Measurements from ENCODE around the gene STUB1. TPM values are rescaled to one million over a fixed set of nuclear protein-coding genes. Genes with fewer than 3 reads are reported as not detected.

Gene STUB1
- total and polyA plus RNA-seq, 4 donors: 67.4 to 169 (median 105) TPM

- Histone ChIP-seq H3K4me3 (ENCODE audit: low read length in 2 of 2) (peak overlapping the region; percentile 67 to 73), H3K36me3 (ENCODE audit: control insufficient read depth in 1 of 2, insufficient read depth in 2 of 2, low read length in 1 of 2) (peaks cover 0 to 5% of the 10 kb centered on the region in 2 donors), H3K27ac (ENCODE audit: low read depth in 1 of 2, low read length in 2 of 2) (peak overlapping the region in 1 of 2 donors; percentile 19), H3K27me3 (ENCODE audit: control insufficient read depth in 1 of 2, insufficient read depth in 2 of 2, low read length in 1 of 2) (no peaks in the 10 kb centered on the region), H3K9me3 (ENCODE audit: control insufficient read depth, low read length) (no peaks in the 10 kb centered on the region), H3K4me1 (ENCODE audit: control insufficient read depth in 1 of 2, insufficient read depth in 2 of 2, low read length in 2 of 2) (no peaks in the 10 kb centered on the region)
- no peak for ATAC-seq (ENCODE audit: low FRiP score)
- no peak for DNase-seq
- intact Hi-C loops (cut with DNase I): no loop called here
- 0 to 1% methylated on average over 33 to 38 of the region's 38 CpGs for WGBS, 2 donors
Observed at GRCh38 chr16:680625-680945, 375 bp downstream of the STUB1 start.

GRCh38 chr16:680967-681745 lies 946 bp downstream of the STUB1 start:
- ATAC-seq (ENCODE audit: low FRiP score) (no peak), DNase-seq (no peak)
- Histone ChIP-seq H3K27me3 (ENCODE audit: control insufficient read depth in 1 of 2, insufficient read depth in 2 of 2, low read length in 1 of 2) (no peaks in the 10 kb centered on the region), H3K27ac (ENCODE audit: low read depth in 1 of 2, low read length in 2 of 2) (no peak overlapping the region), H3K4me3 (ENCODE audit: low read length in 2 of 2) (peak overlapping the region; percentile 67 to 73), H3K9me3 (ENCODE audit: control insufficient read depth, low read length) (no peaks in the 10 kb centered on the region), H3K4me1 (ENCODE audit: control insufficient read depth in 1 of 2, insufficient read depth in 2 of 2, low read length in 2 of 2) (no peaks in the 10 kb centered on the region), H3K36me3 (ENCODE audit: control insufficient read depth in 1 of 2, insufficient read depth in 2 of 2, low read length in 1 of 2) (peaks cover 0 to 5% of the 10 kb centered on the region in 2 donors)
- WGBS, 2 donors: 42% methylated on average over 44 of the region's 44 CpGs
- intact Hi-C loops (cut with DNase I): no loop called here

- Histone ChIP-seq H3K27ac (ENCODE audit: low read depth in 1 of 2, low read length in 2 of 2) (no peak overlapping the region), H3K4me3 (ENCODE audit: low read length in 2 of 2) (no peak overlapping the region)
Observed at GRCh38 chr16:681746-682427, 1.7 kb downstream of the STUB1 start.

GRCh38 chr16:682493-683395 lies 2.5 kb downstream of the STUB1 start:
- DNase-seq (no peak), ATAC-seq (ENCODE audit: low FRiP score) (no peak)
- intact Hi-C loops (cut with DNase I): no loop called here
- no peaks in the 10 kb centered on the region for H3K4me1 ChIP-seq (ENCODE audit: control insufficient read depth in 1 of 2, insufficient read depth in 2 of 2, low read length in 2 of 2)
- WGBS, 2 donors: 82% methylated on average over 36 of the region's 36 CpGs
- H3K36me3 ChIP-seq (ENCODE audit: control insufficient read depth in 1 of 2, insufficient read depth in 2 of 2, low read length in 1 of 2): peaks cover 0 to 5% of the 10 kb centered on the region in 2 donors
- no peaks in the 10 kb centered on the region for H3K9me3 ChIP-seq (ENCODE audit: control insufficient read depth, low read length)
- no peak overlapping the region for H3K27ac ChIP-seq (ENCODE audit: low read depth in 1 of 2, low read length in 2 of 2)
- no peaks in the 10 kb centered on the region for H3K27me3 ChIP-seq (ENCODE audit: control insufficient read depth in 1 of 2, insufficient read depth in 2 of 2, low read length in 1 of 2)
- no peak overlapping the region for H3K4me3 ChIP-seq (ENCODE audit: low read length in 2 of 2)

More at GRCh38 chr16:681746-682427, 1.7 kb downstream of the STUB1 start:
- H3K9me3 ChIP-seq (ENCODE audit: control insufficient read depth, low read length): no peaks in the 10 kb centered on the region
- 76 to 78% methylated on average over 28 of the region's 28 CpGs for WGBS, 2 donors
- DNase-seq (no peak), ATAC-seq (ENCODE audit: low FRiP score) (no peak)
- no peaks in the 10 kb centered on the region for H3K27me3 ChIP-seq (ENCODE audit: control insufficient read depth in 1 of 2, insufficient read depth in 2 of 2, low read length in 1 of 2)
- H3K4me1 ChIP-seq (ENCODE audit: control insufficient read depth in 1 of 2, insufficient read depth in 2 of 2, low read length in 2 of 2): no peaks in the 10 kb centered on the region
- peaks cover 0 to 5% of the 10 kb centered on the region in 2 donors for H3K36me3 ChIP-seq (ENCODE audit: control insufficient read depth in 1 of 2, insufficient read depth in 2 of 2, low read length in 1 of 2)
- intact Hi-C loops (cut with DNase I): no loop called here

GRCh38 chr16:683396-684070 lies 3.3 kb downstream of the STUB1 start:
- no peak for DNase-seq
- Histone ChIP-seq H3K36me3 (ENCODE audit: control insufficient read depth in 1 of 2, insufficient read depth in 2 of 2, low read length in 1 of 2) (peaks cover 0 to 5% of the 10 kb centered on the region in 2 donors), H3K27ac (ENCODE audit: low read depth in 1 of 2, low read length in 2 of 2) (no peak overlapping the region)

GRCh38 chr16:684071-684794 lies 4.0 kb downstream of the STUB1 start, which contains the start of gene JMJD8:
TSS of gene JMJD8 (minus strand) at chr16:684334. CDS start at chr16:684319, 15 bp downstream.
- Histone ChIP-seq H3K9me3 (ENCODE audit: control insufficient read depth, low read length) (no peaks in the 10 kb centered on the region), H3K27me3 (ENCODE audit: control insufficient read depth in 1 of 2, insufficient read depth in 2 of 2, low read length in 1 of 2) (no peaks in the 10 kb centered on the region), H3K27ac (ENCODE audit: low read depth in 1 of 2, low read length in 2 of 2) (peak within 1 kb of the TSS in 1 of 2 donors; percentile 28), H3K4me1 (ENCODE audit: control insufficient read depth in 1 of 2, insufficient read depth in 2 of 2, low read length in 2 of 2) (no peaks in the 10 kb centered on the region), H3K36me3 (ENCODE audit: control insufficient read depth in 1 of 2, insufficient read depth in 2 of 2, low read length in 1 of 2) (peaks cover 0 to 5% of the 10 kb centered on the region in 2 donors), H3K4me3 (ENCODE audit: low read length in 2 of 2) (peak within 1 kb of the TSS; percentile 37 to 53)
- WGBS, 2 donors: 3 to 4% methylated on average over 66 to 91 of the region's 91 CpGs
- ATAC-seq (ENCODE audit: low FRiP score) (peak; percentile 85), DNase-seq (peak; percentile 99 to 100)
- intact Hi-C loops (cut with DNase I): no loop called here

More at GRCh38 chr16:683396-684070, 3.3 kb downstream of the STUB1 start:
- H3K4me3 ChIP-seq (ENCODE audit: low read length in 2 of 2): peak overlapping the region; percentile 37 to 53
- WGBS, 2 donors: 16 to 20% methylated on average over 40 to 57 of the region's 57 CpGs
- no peaks in the 10 kb centered on the region for H3K27me3 ChIP-seq (ENCODE audit: control insufficient read depth in 1 of 2, insufficient read depth in 2 of 2, low read length in 1 of 2)
- intact Hi-C loops (cut with DNase I): no loop called here
- no peak for ATAC-seq (ENCODE audit: low FRiP score)
- no peaks in the 10 kb centered on the region for H3K4me1 ChIP-seq (ENCODE audit: control insufficient read depth in 1 of 2, insufficient read depth in 2 of 2, low read length in 2 of 2)
- no peaks in the 10 kb centered on the region for H3K9me3 ChIP-seq (ENCODE audit: control insufficient read depth, low read length)

- DNase-seq (peak in 1 of 2 donors; percentile 71), ATAC-seq (ENCODE audit: low FRiP score) (no peak)
- Histone ChIP-seq H3K27me3 (ENCODE audit: control insufficient read depth in 1 of 2, insufficient read depth in 2 of 2, low read length in 1 of 2) (no peaks in the 10 kb centered on the region), H3K4me3 (ENCODE audit: low read length in 2 of 2) (no peak overlapping the region), H3K36me3 (ENCODE audit: control insufficient read depth in 1 of 2, insufficient read depth in 2 of 2, low read length in 1 of 2) (peaks cover 0 to 5% of the 10 kb centered on the region in 2 donors), H3K27ac (ENCODE audit: low read depth in 1 of 2, low read length in 2 of 2) (no peak overlapping the region), H3K9me3 (ENCODE audit: control insufficient read depth, low read length) (no peaks in the 10 kb centered on the region), H3K4me1 (ENCODE audit: control insufficient read depth in 1 of 2, insufficient read depth in 2 of 2, low read length in 2 of 2) (no peaks in the 10 kb centered on the region)
- intact Hi-C loops (cut with DNase I): no loop called here
- 94 to 95% methylated on average over 55 to 61 of the region's 61 CpGs for WGBS, 2 donors
Observed at GRCh38 chr16:684961-685696, 4.9 kb downstream of the STUB1 start.

Measured in aorta (tissue), 5 donors.